IMR-90 (cell line): Measurements from ENCODE around the gene CAPZA1.

Experiments used
- BHLHE40 ChIP-seq: fragments of 150-350 bp; IDR thresholded peaks from 2 replicates; pipeline ENCODE4 v1.6.1; 2016; ENCODE audit warnings: mild to moderate bottlenecking, low read depth, low read length
- CEBPB ChIP-seq: IDR thresholded peaks from 2 replicates; pipeline ENCODE4 v1.6.1; 2012; ENCODE audit warnings: low read depth, low read length, improper control_type of control experiment
- FOS ChIP-seq: fragments of 150-350 bp; IDR thresholded peaks from 2 replicates; pipeline ENCODE4 v1.6.1; 2016; ENCODE audit warnings: low read depth, low read length
- MXI1 ChIP-seq: IDR thresholded peaks from 2 replicates; pipeline ENCODE4 v1.6.1; 2012; ENCODE audit warnings: low read depth, mild to moderate bottlenecking, low read length, moderate library complexity, borderline replicate concordance
- POLR2A ChIP-seq: IDR thresholded peaks from 2 replicates; pipeline ENCODE4 v1.6.1; 2012; ENCODE audit warnings: mild to moderate bottlenecking, low read depth, low read length
- RAD21 ChIP-seq: IDR thresholded peaks from 2 replicates; pipeline ENCODE4 v1.6.1; 2012; ENCODE audit warnings: low read length, improper control_type of control experiment
- SMC3 ChIP-seq: fragments of 150-350 bp; IDR thresholded peaks from 2 replicates; pipeline ENCODE4 v1.6.1; 2016; ENCODE audit warnings: low read depth, mild to moderate bottlenecking, antibody characterized with exemption, low read length, moderate library complexity
- TF ChIP-seq, protein P1 (sequence below): conservative IDR thresholded peaks from 2 replicates; pipeline ENCODE4 v1.5.1; 2012; ENCODE audit warnings: mild to moderate bottlenecking, low read depth, low read length, improper control_type of control experiment

- TF ChIP-seq, protein P1, sequence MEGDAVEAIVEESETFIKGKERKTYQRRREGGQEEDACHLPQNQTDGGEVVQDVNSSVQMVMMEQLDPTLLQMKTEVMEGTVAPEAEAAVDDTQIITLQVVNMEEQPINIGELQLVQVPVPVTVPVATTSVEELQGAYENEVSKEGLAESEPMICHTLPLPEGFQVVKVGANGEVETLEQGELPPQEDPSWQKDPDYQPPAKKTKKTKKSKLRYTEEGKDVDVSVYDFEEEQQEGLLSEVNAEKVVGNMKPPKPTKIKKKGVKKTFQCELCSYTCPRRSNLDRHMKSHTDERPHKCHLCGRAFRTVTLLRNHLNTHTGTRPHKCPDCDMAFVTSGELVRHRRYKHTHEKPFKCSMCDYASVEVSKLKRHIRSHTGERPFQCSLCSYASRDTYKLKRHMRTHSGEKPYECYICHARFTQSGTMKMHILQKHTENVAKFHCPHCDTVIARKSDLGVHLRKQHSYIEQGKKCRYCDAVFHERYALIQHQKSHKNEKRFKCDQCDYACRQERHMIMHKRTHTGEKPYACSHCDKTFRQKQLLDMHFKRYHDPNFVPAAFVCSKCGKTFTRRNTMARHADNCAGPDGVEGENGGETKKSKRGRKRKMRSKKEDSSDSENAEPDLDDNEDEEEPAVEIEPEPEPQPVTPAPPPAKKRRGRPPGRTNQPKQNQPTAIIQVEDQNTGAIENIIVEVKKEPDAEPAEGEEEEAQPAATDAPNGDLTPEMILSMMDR, result no peak
- no peak for TF ChIP-seq RAD21
- peak; percentile 48 for TF ChIP-seq BHLHE40
- TF ChIP-seq CEBPB, result no peak
- TF ChIP-seq MXI1, result 0 out of 2 replicates have a peak, but pooled peaks have one; percentile 25
- peak; percentile 46 for TF ChIP-seq FOS
- peak; percentile 64 for TF ChIP-seq POLR2A
- TF ChIP-seq SMC3, result no peak
Observed at GRCh38 chr1:112704934-112705627, 85.4 kb downstream of the CAPZA1 start.
